ENCODE results near the gene MIA. TPM values are rescaled to one million over a fixed set of nuclear protein-coding genes. Genes with fewer than 3 reads are reported as not detected.
"Not testable (repeated sequence)": the region's sequence is repeated elsewhere in the genome, so short reads cannot be mapped to it uniquely, and the experiment has no call there.

The MIA gene
- total RNA-seq, 2 donors from 2014 or later = not detected

DNA sequence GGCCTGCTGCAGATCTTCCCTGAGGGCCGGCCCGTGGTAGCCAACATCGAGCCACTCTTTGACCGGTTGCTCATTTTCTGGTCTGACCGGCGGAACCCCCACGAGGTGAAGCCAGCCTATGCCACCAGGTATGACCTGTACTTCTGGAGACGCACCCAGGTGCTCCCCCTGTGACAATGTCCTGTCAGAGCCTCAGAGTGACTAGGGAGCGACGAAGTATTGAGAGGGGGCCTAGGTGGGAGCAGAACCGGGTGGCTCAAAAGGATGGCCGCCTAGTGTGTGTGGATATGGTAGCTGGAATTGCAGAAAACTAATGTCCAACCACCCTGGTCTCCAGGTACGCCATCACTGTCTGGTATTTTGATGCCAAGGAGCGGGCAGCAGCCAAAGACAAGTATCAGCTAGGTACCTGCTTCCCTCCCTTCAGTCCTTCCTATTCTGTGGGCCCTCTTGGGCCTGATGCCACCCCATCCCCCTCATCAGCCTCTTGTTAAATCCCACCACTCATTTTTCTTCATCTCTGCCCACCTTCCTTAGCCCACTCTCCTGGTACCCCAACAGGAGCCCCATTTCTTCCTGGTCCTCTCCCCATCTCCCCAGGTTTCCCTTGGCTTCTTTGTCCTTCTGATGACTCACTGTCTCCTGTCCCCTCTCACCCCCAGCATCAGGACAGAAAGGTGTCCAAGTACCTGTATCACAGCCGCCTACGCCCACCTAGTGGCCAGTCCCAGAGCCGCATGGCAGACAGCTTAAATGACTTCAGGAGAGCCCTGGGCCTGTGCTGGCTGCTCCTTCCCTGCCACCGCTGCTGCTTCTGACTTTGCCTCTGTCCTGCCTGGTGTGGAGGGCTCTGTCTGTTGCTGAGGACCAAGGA, 32.1 kb downstream of the MIA start:
- DNase-seq (ENCODE audit: low spot score) = no peak
- Histone ChIP-seq H3K4me1 (ENCODE audit: control insufficient read depth in 1 of 2, low read depth in 2 of 2) (peaks cover 34 to 79% of the 10 kb centered on the region in 2 donors), H3K36me3 (peaks cover 15% of the 10 kb centered on the region), H3K9me3 (no peaks in the 10 kb centered on the region), H3K27ac (peak overlapping the region; percentile 24 to 45), H3K4me3 (no peak overlapping the region), H3K27me3 (replicated peaks; ENCODE audit: insufficient read depth) (no peaks in the 10 kb centered on the region)
- TF ChIP-seq, protein P1, sequence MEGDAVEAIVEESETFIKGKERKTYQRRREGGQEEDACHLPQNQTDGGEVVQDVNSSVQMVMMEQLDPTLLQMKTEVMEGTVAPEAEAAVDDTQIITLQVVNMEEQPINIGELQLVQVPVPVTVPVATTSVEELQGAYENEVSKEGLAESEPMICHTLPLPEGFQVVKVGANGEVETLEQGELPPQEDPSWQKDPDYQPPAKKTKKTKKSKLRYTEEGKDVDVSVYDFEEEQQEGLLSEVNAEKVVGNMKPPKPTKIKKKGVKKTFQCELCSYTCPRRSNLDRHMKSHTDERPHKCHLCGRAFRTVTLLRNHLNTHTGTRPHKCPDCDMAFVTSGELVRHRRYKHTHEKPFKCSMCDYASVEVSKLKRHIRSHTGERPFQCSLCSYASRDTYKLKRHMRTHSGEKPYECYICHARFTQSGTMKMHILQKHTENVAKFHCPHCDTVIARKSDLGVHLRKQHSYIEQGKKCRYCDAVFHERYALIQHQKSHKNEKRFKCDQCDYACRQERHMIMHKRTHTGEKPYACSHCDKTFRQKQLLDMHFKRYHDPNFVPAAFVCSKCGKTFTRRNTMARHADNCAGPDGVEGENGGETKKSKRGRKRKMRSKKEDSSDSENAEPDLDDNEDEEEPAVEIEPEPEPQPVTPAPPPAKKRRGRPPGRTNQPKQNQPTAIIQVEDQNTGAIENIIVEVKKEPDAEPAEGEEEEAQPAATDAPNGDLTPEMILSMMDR (IDR thresholded peaks at IDR 0.05) = peak; percentile 31
- no peak for ATAC-seq (ENCODE audit: insufficient number of reproducible peaks, low FRiP score, low read depth)

DNA sequence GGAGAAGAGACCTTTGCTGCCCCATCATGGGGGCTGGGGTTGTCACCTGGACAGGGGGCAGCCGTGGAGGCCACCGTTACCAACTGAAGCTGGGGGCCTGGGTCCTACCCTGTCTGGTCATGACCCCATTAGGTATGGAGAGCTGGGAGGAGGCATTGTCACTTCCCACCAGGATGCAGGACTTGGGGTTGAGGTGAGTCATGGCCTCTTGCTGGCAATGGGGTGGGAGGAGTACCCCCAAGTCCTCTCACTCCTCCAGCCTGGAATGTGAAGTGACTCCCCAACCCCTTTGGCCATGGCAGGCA, 32.7 kb downstream of the MIA start:
- ATAC-seq (ENCODE audit: insufficient number of reproducible peaks, low FRiP score, low read depth) (no peak), DNase-seq (ENCODE audit: low spot score) (no peak)
- peak overlapping the region in 1 of 2 donors; percentile 24 for H3K27ac ChIP-seq
- TF ChIP-seq, protein P1 (IDR thresholded peaks at IDR 0.05) = no peak
- no peaks in the 10 kb centered on the region for H3K27me3 ChIP-seq (replicated peaks; ENCODE audit: insufficient read depth)
- H3K36me3 ChIP-seq = peaks cover 15% of the 10 kb centered on the region
- peaks cover 31 to 79% of the 10 kb centered on the region in 2 donors for H3K4me1 ChIP-seq (ENCODE audit: control insufficient read depth in 1 of 2, low read depth in 2 of 2)
- H3K9me3 ChIP-seq = no peaks in the 10 kb centered on the region
- H3K4me3 ChIP-seq = no peak overlapping the region

DNA sequence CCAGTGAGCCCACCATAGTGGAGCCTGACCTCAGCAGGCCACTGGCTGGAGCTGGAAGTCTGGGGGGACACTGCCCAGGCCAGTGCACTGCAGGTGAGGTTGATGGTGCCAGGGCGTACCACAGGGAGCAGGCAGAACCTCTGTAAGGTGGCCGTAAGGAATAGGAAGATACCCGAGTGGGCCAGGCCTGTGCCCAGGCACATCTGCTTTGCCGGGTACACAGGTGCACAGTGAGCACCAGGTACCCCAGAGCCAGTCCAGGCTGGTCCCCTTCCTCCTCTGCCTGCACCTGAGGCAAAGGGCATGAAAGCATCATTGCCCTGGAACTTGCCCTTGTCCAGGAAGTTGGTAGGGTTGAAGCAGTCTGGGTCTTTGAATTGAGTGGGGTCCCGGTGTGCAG, 33.2 kb downstream of the MIA start:
- H3K4me3 ChIP-seq = no peak overlapping the region
- H3K27me3 ChIP-seq (replicated peaks; ENCODE audit: insufficient read depth) = no peaks in the 10 kb centered on the region
- DNase-seq (ENCODE audit: low spot score) = no peak
- H3K4me1 ChIP-seq (ENCODE audit: control insufficient read depth in 1 of 2, low read depth in 2 of 2) = peaks cover 31 to 77% of the 10 kb centered on the region in 2 donors
- peaks cover 15% of the 10 kb centered on the region for H3K36me3 ChIP-seq
- ATAC-seq (ENCODE audit: insufficient number of reproducible peaks, low FRiP score, low read depth) = no peak
- peak overlapping the region in 1 of 2 donors; percentile 24 for H3K27ac ChIP-seq
- H3K9me3 ChIP-seq = no peaks in the 10 kb centered on the region
- TF ChIP-seq, protein P1 (IDR thresholded peaks at IDR 0.05) = no peak

DNA sequence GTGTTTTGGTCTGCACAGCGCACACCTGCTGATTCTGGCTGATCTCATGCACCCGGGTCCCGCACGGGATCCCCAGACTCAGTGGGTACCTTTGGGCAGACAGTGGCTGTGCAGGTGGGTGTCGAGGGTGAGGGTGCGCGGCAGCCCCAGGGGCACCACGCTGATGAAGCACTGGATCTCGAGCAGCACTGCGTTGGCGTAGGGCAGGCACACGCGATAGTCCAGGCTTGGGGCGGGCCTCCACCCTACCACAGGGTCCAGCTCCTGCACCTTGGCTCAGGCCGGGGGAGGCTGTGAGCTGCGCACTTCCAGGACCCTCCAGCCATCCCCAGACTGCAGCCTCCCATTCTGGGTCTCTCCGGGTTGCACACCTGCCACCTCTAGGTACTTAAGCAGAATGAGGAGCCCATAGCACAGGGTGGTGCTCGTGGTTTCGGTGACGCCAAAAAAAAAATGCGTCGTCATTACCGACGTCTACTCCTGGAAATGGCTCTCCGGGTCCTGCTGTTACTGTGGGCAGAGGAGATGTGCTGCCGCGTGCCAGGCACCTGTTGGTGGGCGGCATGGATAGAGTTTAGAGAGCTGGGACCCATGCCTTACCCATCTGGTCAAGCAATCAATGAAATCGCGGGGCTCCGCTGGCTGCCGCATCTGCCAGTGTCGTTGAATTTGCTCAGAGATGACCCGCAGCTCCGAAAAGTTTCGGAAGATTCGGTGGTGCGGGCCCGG, 34.2 kb downstream of the MIA start:
- peak overlapping the region; percentile 69 for H3K4me3 ChIP-seq
- no peaks in the 10 kb centered on the region for H3K27me3 ChIP-seq (replicated peaks; ENCODE audit: insufficient read depth)
- no peak for DNase-seq (ENCODE audit: low spot score)
- no peaks in the 10 kb centered on the region for H3K9me3 ChIP-seq
- H3K4me1 ChIP-seq (ENCODE audit: control insufficient read depth in 1 of 2, low read depth in 2 of 2) = peaks cover 22 to 72% of the 10 kb centered on the region in 2 donors
- peaks cover 15% of the 10 kb centered on the region for H3K36me3 ChIP-seq
- TF ChIP-seq, protein P1 (IDR thresholded peaks at IDR 0.05) = no peak
- H3K27ac ChIP-seq = peak overlapping the region in 1 of 2 donors; percentile 73
- ATAC-seq (ENCODE audit: insufficient number of reproducible peaks, low FRiP score, low read depth) = no peak

DNA sequence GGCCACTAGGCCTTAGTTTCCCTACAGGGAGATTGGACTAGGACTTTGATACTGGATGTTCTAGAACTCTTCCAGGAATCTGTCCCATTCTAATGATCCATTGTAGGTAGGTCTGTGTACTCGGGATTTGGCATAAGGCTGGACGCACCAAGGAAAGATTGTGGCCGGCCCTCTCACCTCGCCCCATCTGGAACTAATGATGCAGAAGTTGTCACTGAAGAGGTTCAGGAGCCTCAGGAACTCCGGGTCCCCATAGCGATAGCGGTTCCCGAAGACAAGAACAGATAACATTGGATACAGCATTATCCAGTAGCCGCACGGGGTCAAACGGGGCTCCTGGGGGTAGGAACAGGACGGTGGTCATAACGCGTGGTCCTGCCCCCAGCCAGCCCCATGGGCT, 34.8 kb downstream of the MIA start:
- TF ChIP-seq, protein P1 (IDR thresholded peaks at IDR 0.05) = no peak
- Histone ChIP-seq H3K27ac (peak overlapping the region; percentile 68 to 73), H3K36me3 (peaks cover 15% of the 10 kb centered on the region), H3K4me3 (peak overlapping the region; percentile 69), H3K27me3 (replicated peaks; ENCODE audit: insufficient read depth) (no peaks in the 10 kb centered on the region), H3K4me1 (ENCODE audit: control insufficient read depth in 1 of 2, low read depth in 2 of 2) (peaks cover 16 to 66% of the 10 kb centered on the region in 2 donors), H3K9me3 (no peaks in the 10 kb centered on the region)
- DNase-seq (ENCODE audit: low spot score) = no peak
- ATAC-seq (ENCODE audit: insufficient number of reproducible peaks, low FRiP score, low read depth) = no peak

DNA sequence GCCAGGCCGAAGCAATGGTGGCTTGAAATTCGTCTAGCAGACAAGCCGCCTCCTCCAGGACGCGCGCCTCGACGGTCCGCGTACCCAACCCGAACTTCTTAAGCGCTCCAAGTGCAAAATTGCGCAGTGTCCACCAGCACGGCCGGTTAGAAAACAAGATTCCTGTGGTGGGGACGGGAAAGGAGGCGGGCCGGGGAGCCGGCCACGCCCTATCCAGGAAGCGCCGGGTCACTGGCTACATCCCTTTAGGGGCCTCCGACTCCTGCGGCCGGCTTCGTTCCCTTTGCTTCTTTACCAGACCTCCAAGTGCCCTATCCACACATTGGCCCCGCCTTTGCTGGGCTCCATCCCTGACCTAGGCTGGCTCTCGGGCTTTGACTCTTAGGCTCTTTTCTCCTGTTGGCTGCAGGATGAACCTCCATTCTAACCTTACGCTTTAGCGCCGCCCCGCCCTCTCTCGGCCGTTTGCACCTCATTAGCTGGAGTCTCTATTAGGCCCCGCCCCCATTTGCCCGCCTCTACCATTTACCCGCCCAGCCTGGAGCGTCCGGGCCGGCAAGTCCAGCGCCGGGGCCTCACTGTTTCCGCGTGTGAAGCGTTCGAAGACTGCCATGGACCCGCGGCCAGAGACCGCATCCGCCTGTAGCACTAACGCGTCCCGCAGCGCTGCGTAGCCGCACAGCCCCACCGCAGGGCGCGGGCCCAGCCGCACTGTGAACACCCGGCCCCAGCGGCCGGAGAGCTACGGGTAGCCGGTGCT, 35.5 kb downstream of the MIA start:
- ATAC-seq (ENCODE audit: insufficient number of reproducible peaks, low FRiP score, low read depth) = peak; percentile 78
- not testable (repeated sequence) for H3K9me3 ChIP-seq; H3K27me3 ChIP-seq (replicated peaks; ENCODE audit: insufficient read depth); DNase-seq (ENCODE audit: low spot score)
- Histone ChIP-seq H3K4me3 (peak overlapping the region; percentile 69), H3K4me1 (ENCODE audit: control insufficient read depth in 1 of 2, low read depth in 2 of 2) (peaks cover 10 to 59% of the 10 kb centered on the region in 2 donors), H3K27ac (peak overlapping the region; percentile 50 to 73), H3K36me3 (peaks cover 15% of the 10 kb centered on the region)

Measured in thoracic aorta (tissue), 2 donors.